Right lobe of liver (tissue), 6 donors: ENCODE data around the gene TLNRD1. TPM values are rescaled to one million over a fixed set of nuclear protein-coding genes. Genes with fewer than 3 reads are reported as not detected.

Experiments used
- ATAC-seq, 4 donors: fragments of 200-7000 bp; cut with Tn5 transposase; one replicate each; pipeline ENCODE4 v1.9.1; 2020; ENCODE audit warnings: mild to moderate bottlenecking in 4 of 4, moderate library complexity in 4 of 4
- DNase-seq, 3 donors: peaks; one replicate each; pipeline ENCODE4 v3.0.0-alpha.2; 2020
- H3K27ac ChIP-seq, 3 donors: fragments of 200-600 bp; one replicate each; pipeline ENCODE4 v1.8.0; 2022
- H3K27me3 ChIP-seq, 2 donors: fragments of 200-600 bp; one replicate each; pipeline ENCODE4 v1.8.0; 2022
- H3K36me3 ChIP-seq, 4 donors: fragments of 200-600 bp; sonication (generic) in 1 of 4; one replicate each; pipeline versions ENCODE4 v1.5.1 to v1.8.0; 2017 to 2022; ENCODE audit warnings: control low read depth in 1 of 4
- H3K4me1 ChIP-seq, 4 donors: fragments of 200-600 bp; sonication (generic) in 1 of 4; one replicate each; pipeline versions ENCODE4 v1.5.1 to v1.8.0; 2017 to 2022; ENCODE audit warnings: control low read depth in 1 of 4
- H3K4me3 ChIP-seq, 3 donors: fragments of 200-600 bp; one replicate each; pipeline ENCODE4 v1.8.0; 2022
- H3K9me3 ChIP-seq, 4 donors: fragments of 200-600 bp; sonication (generic) in 1 of 4; one replicate each; pipeline versions ENCODE4 v1.5.1 to v1.8.0; 2017 to 2022; ENCODE audit warnings: control low read depth in 1 of 4
- POLR2A ChIP-seq: fragments of 450-650 bp; IDR thresholded peaks from one replicate; pipeline ENCODE4 v1.6.1; 2017; ENCODE audit warnings: antibody characterized with exemption, mild to moderate bottlenecking
- WGBS: methylation state at CpG from one replicate; pipeline ENCODE4 v1.1.6; 2018; ENCODE audit warnings: low coverage, low lambda C conversion rate; ENCODE audit not compliant: insufficient coverage; ENCODE audit errors: missing lambda C conversion rate; 5-methylcytosine and 5-hydroxymethylcytosine counted together
- intact Hi-C, 2 donors: fragments of 100-400 bp; cut with DNase I; formaldehyde crosslinking; loops; one replicate each; pipeline versions ENCODE4 v1.11.2 to v1.14.1; 2022
- total RNA-seq, 6 experiments: library from RNA; depleted of rRNA in 2 of 6; stranded (reverse); fragments of >200 nt in 2 of 6; fragmentation: NEBNext Ultra II Directional in 3 of 6; extraction: Animal tissue kit (Norgen Biotek cat#: 25700) in 3 of 6; gene quantifications; one replicate each; pipeline versions ENCODE4 v1.1.0 to v1.2.4, GENCODE V29; 2016 to 2023
- TF ChIP-seq, protein P1 (sequence below), 4 donors: fragments of 200-600 bp in 3 of 4; fragments of 450-650 bp in 1 of 4; IDR thresholded peaks; one replicate each; pipeline versions ENCODE4 v1.5.1 to v1.8.0; 2016 to 2022; ENCODE audit warnings: antibody characterized with exemption in 4 of 4, mild to moderate bottlenecking in 2 of 4
- donor health status: DM: no; HTN: yes; CAD: no.
- donor health status: DM: no; HTN: no; CAD: no.
- donor health status: DM: no; HTN: no; CAD: no.
- donor health status: DM: no; HTN: yes; CAD: no.
- donor health status: DM: no; HTN: yes; CAD: no.

TLNRD1 gene
- total RNA-seq, 6 experiments from 2014 or later = 3.0 to 7.4 (median 5.5) TPM

DNA sequence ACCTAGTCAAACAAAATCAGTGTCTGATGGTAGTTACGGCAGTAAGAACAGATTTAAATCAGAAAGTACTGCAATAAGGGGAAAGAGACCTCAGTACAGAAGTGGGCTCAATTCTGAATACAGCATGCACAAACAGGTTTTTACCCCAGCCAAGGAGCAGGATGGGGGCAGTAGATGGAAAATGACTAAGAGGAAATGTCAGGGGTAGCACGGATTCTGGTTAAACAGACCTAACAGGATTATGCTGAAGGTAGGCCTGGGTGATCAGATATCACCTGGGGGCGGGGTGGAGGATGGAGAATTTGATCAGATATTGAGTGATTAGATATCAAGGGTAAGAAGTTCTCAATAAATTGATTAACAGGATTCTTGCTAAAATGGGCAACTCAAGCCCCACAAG lies 30.1 kb upstream of the TLNRD1 start:
- no peak for TF ChIP-seq POLR2A
- TF ChIP-seq, protein P1, sequence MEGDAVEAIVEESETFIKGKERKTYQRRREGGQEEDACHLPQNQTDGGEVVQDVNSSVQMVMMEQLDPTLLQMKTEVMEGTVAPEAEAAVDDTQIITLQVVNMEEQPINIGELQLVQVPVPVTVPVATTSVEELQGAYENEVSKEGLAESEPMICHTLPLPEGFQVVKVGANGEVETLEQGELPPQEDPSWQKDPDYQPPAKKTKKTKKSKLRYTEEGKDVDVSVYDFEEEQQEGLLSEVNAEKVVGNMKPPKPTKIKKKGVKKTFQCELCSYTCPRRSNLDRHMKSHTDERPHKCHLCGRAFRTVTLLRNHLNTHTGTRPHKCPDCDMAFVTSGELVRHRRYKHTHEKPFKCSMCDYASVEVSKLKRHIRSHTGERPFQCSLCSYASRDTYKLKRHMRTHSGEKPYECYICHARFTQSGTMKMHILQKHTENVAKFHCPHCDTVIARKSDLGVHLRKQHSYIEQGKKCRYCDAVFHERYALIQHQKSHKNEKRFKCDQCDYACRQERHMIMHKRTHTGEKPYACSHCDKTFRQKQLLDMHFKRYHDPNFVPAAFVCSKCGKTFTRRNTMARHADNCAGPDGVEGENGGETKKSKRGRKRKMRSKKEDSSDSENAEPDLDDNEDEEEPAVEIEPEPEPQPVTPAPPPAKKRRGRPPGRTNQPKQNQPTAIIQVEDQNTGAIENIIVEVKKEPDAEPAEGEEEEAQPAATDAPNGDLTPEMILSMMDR (IDR thresholded peaks at IDR 0.05) = no peak
- DNase-seq (no peak), ATAC-seq (no peak)
- Histone ChIP-seq H3K27me3 (no peaks in the 10 kb centered on the region), H3K4me3 (no peak overlapping the region), H3K27ac (no peak overlapping the region), H3K36me3 (no peaks in the 10 kb centered on the region), H3K4me1 (no peaks in the 10 kb centered on the region), H3K9me3 (no peaks in the 10 kb centered on the region)
- intact Hi-C loops = loop anchor here (5.0 to 10.0 kb wide), 3 partner anchors 193 to 516 kb away; partner anchors contain the start of gene CEMIP (in 1 of the 2)
- WGBS = 90% methylated on average over 3 of the region's 3 CpGs

DNA sequence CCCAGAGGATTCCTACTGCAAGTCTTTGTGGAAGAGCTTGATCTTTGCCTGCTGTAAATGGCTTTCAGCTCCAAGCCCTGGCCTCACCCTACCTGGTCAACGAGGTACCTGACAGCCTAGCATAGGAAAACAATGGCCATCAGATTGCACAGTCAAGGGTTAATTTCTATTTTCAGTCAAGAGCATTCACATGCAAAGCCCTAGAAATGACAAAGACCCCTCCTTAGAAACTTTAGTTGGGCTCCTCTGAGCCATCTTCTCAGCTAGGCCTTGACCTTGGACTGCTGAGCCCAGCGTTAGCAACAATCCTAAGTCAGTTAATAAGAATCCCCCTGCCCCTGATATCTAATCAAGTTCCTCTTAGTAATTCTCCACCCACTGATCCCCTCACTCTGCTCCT lies 29.6 kb upstream of the TLNRD1 start:
- TF ChIP-seq, protein P1 (IDR thresholded peaks at IDR 0.05) = no peak
- TF ChIP-seq POLR2A = no peak
- intact Hi-C loops = loop anchor here (5.0 to 10.0 kb wide), 3 partner anchors 194 to 516 kb away; partner anchors contain the start of gene CEMIP (in 1 of the 2)
- H3K4me1 ChIP-seq = no peaks in the 10 kb centered on the region
- no peak for DNase-seq
- no peaks in the 10 kb centered on the region for H3K36me3 ChIP-seq
- no peaks in the 10 kb centered on the region for H3K9me3 ChIP-seq
- no peaks in the 10 kb centered on the region for H3K27me3 ChIP-seq
- H3K4me3 ChIP-seq = no peak overlapping the region
- no peak overlapping the region for H3K27ac ChIP-seq
- ATAC-seq = no peak
- 74% methylated on average over 2 of the region's 2 CpGs for WGBS

DNA sequence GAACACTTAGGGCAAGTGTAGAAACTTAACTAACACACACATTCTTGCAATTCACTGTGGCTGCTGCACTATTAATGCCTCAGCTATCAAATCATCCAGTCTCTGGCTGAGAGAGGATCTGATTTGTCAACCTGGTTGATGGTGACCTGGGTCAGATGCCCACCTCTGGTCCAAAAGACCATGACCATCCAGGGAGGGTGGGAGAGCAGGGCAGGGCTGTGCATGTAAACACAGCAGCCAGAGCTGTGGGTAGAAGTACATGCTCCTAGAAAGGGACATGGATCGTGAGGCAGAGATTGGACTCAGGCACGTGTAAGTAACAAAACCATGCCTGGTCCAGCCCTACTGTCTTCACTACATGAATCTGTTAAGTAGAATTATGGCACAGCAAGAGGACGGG lies 28.4 kb upstream of the TLNRD1 start:
- H3K4me1 ChIP-seq = no peaks in the 10 kb centered on the region
- no peak for DNase-seq
- 90% methylated on average over 3 of the region's 3 CpGs for WGBS

DNA sequence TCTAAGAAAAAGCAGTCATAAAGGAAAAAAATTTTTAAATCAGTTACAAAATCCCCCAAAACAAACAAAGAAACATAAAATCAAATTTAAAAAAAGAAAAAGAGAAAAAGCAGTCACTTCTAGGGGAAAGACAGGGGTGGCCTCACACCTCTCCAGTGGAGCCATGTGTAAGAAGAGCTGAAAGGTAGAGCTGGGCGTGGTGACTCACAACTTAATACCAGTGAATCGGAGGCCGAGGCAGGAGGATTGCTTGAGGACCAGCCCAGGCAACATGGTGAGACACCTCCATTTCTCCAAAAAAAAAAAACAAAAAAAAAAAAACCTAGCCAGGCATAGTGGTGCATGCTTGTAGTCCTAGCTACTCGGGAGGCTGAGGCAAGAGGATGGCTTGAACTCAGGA lies 25.8 kb upstream of the TLNRD1 start:
- intact Hi-C loops = loop anchor here (5.0 to 10.0 kb wide), 3 partner anchors 198 to 520 kb away; partner anchors contain the start of gene CEMIP (in 1 of the 2)
- ATAC-seq = no peak

More for the DNA sequence above, 28.4 kb upstream of the TLNRD1 start:
- Histone ChIP-seq H3K27ac (no peak overlapping the region), H3K4me3 (no peak overlapping the region), H3K27me3 (no peaks in the 10 kb centered on the region), H3K9me3 (no peaks in the 10 kb centered on the region), H3K36me3 (no peaks in the 10 kb centered on the region)
- intact Hi-C loops = loop anchor here (5.0 to 10.0 kb wide), 3 partner anchors 195 to 517 kb away; partner anchors contain the start of gene CEMIP (in 1 of the 2)
- TF ChIP-seq POLR2A = no peak
- TF ChIP-seq, protein P1 (IDR thresholded peaks at IDR 0.05) = no peak
- no peak for ATAC-seq

More for the DNA sequence above, 25.8 kb upstream of the TLNRD1 start:
- no peak for DNase-seq
- Histone ChIP-seq H3K27me3 (no peaks in the 10 kb centered on the region), H3K4me3 (no peak overlapping the region), H3K36me3 (peaks cover 0 to 17% (median 7%) of the 10 kb centered on the region in 4 donors), H3K4me1 (no peaks in the 10 kb centered on the region), H3K9me3 (no peaks in the 10 kb centered on the region), H3K27ac (no peak overlapping the region)
- TF ChIP-seq, protein P1 (IDR thresholded peaks at IDR 0.05) = no peak
- no peak for TF ChIP-seq POLR2A
- 100% methylated on average over 3 of the region's 4 CpGs for WGBS
